ENCODE measurements around the gene SUCLA2. TPM values are rescaled to one million over a fixed set of nuclear protein-coding genes. Genes with fewer than 3 reads are reported as not detected.

Gene SUCLA2
- total RNA-seq, 1 donor from 2014 or later: 40.4 TPM

DNA sequence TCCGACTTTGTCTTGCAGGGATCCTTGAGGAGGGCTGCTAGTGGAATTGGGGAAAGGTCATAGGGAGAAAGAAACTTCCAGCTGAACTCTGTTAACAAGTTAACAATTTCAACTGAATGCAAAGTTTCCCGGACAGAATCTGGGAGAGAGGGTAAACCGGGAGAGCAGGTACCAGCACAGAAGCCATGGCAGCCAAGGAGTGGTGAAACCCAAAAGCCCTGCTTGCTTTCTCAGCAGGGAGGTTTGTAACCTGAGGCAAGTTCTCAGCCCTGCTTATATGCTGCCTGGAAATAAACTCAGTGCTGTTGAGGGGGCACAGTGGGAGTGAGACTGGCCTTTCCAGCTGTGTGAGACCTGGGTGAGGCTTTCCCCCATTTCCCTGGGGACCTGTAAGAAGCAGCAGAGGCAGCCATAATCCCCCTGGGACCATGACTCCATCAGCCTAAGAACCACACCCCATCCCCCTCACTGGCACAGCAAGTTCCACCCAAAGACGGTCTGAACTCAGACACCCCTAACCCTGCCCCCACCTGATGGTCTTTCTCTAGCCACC lies 84.0 kb downstream of the SUCLA2 start:
- no peaks in the 10 kb centered on the region for H3K4me1 Mint-ChIP-seq (ENCODE audit: low read depth)
- H3K27ac Mint-ChIP-seq: no peak overlapping the region
- H3K27me3 Mint-ChIP-seq (ENCODE audit: insufficient read depth): no peaks in the 10 kb centered on the region
- H3K4me3 Mint-ChIP-seq: no peak overlapping the region
- no peaks in the 10 kb centered on the region for H3K36me3 Mint-ChIP-seq (ENCODE audit: low read depth)
- peaks cover 23% of the 10 kb centered on the region for H3K9me3 Mint-ChIP-seq
- DNase-seq (ENCODE audit: low spot score): no peak
- intact Hi-C loops (cut with micrococcal nuclease): no loop called here

DNA sequence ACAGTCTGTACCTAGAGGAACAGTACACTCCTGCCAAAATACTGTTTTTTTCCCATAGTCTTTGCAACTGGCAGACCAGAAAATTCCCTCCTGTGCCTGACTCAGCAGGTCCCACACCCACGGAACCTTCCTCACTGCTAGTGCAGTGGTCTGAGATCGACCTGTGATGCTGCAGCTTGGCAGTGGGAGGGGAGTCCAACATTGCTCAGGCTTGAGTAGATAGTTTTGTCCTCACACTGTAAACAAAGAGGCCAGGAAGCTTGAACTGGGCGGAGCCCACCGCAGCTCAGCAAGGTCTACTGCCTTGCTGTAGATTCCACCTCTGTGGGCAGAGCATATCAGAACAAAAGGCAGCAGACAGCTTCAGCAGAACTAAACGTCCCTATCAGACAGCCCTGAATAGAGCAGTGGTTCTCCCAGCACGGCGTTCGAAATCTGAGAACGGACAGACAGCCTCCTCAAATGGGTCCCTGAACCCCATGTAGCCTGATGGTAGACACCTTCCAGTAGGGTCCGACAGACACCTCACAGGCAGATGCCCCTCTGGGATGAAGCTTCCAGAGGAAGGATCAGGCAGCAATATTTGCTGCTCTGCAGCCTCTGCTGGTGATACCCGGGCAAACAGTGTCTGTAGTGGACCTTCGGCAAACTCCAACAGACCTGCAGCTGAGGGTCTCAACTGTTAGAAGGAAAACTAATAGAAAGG lies 92.7 kb downstream of the SUCLA2 start:
- H3K36me3 Mint-ChIP-seq (ENCODE audit: low read depth): no peaks in the 10 kb centered on the region
- no peak for DNase-seq (ENCODE audit: low spot score)

DNA sequence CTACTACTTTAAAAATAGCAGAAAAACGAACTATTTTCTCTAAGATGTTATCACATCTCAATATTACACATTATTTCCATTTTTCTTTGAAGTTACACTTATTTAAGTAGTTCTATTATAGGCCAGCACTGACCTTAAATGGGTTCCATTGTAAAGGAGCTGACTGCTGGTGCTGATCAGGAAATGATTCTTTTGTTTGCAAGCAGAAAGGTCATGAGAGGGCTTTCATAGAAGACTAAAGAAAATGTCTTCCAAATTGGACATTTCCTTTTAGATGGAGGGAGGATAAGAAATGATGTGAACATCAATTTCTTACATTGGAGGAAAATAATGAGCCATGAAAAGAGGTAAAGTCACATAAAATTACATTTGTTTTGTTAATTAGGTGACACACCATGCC lies 96.2 kb downstream of the SUCLA2 start:
- H3K36me3 Mint-ChIP-seq (ENCODE audit: low read depth): no peaks in the 10 kb centered on the region

More for the DNA sequence above, 92.7 kb downstream of the SUCLA2 start:
- Mint-ChIP-seq H3K9me3 (peaks cover 7% of the 10 kb centered on the region), H3K27ac (no peak overlapping the region), H3K4me1 (ENCODE audit: low read depth) (peaks cover 7% of the 10 kb centered on the region), H3K27me3 (ENCODE audit: insufficient read depth) (no peaks in the 10 kb centered on the region), H3K4me3 (no peak overlapping the region)
- intact Hi-C loops (cut with micrococcal nuclease): no loop called here

DNA sequence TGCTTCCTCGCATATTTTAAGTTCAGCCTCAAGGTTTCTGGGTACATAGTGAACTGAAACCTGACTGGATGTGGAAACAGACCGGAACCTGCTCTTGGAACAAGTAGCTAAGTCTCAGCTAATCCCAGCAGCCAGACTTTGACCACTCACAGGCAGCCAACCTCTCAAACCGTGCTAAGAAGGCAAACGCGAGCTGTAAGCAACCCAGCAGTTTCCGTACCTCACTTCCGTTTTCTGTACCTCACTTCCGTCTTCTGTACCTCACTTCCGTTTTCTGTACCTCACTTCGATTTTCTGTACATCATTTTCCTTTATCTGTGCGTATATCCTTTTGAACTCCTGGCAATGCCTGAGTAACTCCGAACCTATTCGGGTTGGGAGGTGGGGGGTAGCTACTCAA lies 96.8 kb downstream of the SUCLA2 start:
- Mint-ChIP-seq H3K9me3 (no peaks in the 10 kb centered on the region), H3K4me1 (ENCODE audit: low read depth) (peaks cover 7% of the 10 kb centered on the region), H3K27me3 (ENCODE audit: insufficient read depth) (no peaks in the 10 kb centered on the region), H3K4me3 (no peak overlapping the region), H3K36me3 (ENCODE audit: low read depth) (no peaks in the 10 kb centered on the region), H3K27ac (no peak overlapping the region)
- intact Hi-C loops (cut with micrococcal nuclease): no loop called here
- DNase-seq (ENCODE audit: low spot score): no peak

More for the DNA sequence above, 96.2 kb downstream of the SUCLA2 start:
- peaks cover 7% of the 10 kb centered on the region for H3K4me1 Mint-ChIP-seq (ENCODE audit: low read depth)
- no peak overlapping the region for H3K4me3 Mint-ChIP-seq
- intact Hi-C loops (cut with micrococcal nuclease): no loop called here
- no peaks in the 10 kb centered on the region for H3K9me3 Mint-ChIP-seq
- no peaks in the 10 kb centered on the region for H3K27me3 Mint-ChIP-seq (ENCODE audit: insufficient read depth)
- no peak for DNase-seq (ENCODE audit: low spot score)
- no peak overlapping the region for H3K27ac Mint-ChIP-seq

DNA sequence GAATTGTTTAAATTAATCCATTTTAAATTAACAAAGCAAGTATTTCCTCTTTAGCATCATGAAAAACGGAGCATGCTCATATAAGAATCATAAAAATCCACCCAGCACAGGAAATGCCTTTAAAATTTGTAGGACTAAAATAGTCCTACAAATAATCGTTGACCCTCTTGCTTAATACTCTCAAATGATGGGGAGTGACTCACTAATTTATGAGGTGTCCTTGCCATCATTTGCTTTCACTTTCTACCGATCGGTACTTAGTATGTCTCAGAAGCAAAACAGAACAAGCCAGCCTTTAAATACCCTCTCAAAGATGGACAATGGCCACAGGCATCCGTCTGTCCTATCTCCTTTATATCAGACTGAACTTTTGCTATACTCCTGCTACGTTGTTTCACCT lies 97.2 kb downstream of the SUCLA2 start:
- Mint-ChIP-seq H3K4me3 (no peak overlapping the region), H3K27me3 (ENCODE audit: insufficient read depth) (no peaks in the 10 kb centered on the region), H3K9me3 (peaks cover 4% of the 10 kb centered on the region), H3K4me1 (ENCODE audit: low read depth) (peaks cover 7% of the 10 kb centered on the region), H3K36me3 (ENCODE audit: low read depth) (no peaks in the 10 kb centered on the region), H3K27ac (no peak overlapping the region)
- intact Hi-C loops (cut with micrococcal nuclease): no loop called here
- DNase-seq (ENCODE audit: low spot score): no peak

DNA sequence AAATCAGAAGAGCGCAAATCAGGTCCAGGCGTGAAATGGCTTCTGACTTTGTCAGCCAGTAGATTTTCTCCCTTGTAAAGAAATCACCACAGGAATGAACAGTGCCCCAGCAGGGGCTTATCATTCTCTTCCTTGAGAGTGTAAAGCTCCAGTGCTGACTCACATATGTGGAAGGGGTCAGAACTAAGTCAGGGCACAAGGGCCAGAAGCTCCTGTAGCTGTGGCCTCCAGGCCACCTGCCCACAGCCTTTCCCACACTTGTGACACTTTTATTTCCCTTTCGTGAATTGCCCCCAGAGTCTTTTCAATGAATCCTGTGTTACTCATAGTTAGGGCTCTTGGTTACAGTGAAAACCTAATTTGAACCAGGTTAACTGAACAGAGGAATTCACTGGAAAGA lies 99.6 kb downstream of the SUCLA2 start:
- peaks cover 7% of the 10 kb centered on the region for H3K4me1 Mint-ChIP-seq (ENCODE audit: low read depth)
- no peak overlapping the region for H3K27ac Mint-ChIP-seq
- H3K36me3 Mint-ChIP-seq (ENCODE audit: low read depth): no peaks in the 10 kb centered on the region
- H3K27me3 Mint-ChIP-seq (ENCODE audit: insufficient read depth): no peaks in the 10 kb centered on the region
- intact Hi-C loops (cut with micrococcal nuclease): no loop called here
- H3K9me3 Mint-ChIP-seq: peaks cover 4% of the 10 kb centered on the region
- DNase-seq (ENCODE audit: low spot score): no peak
- H3K4me3 Mint-ChIP-seq: no peak overlapping the region

DNA sequence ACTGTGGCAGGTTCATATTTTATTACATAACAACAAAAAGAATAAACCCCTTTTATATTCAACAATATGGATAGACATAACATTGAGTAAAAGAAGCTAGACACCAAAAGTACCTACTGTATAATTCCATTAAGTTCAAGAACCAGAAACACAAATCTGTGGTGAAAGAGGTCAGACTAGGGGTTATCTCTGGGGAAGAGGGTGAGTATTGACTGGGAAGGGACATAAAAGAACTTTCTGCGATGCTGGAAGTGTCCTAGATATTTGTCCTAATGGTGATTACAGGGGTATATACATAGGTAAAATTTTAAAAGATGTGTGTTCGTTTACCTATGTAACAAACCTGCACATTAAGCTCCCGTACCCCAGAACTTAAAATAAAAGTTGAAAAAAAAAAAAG lies 103.0 kb downstream of the SUCLA2 start:
- intact Hi-C loops (cut with micrococcal nuclease): no loop called here
- H3K4me3 Mint-ChIP-seq: no peak overlapping the region

DNA sequence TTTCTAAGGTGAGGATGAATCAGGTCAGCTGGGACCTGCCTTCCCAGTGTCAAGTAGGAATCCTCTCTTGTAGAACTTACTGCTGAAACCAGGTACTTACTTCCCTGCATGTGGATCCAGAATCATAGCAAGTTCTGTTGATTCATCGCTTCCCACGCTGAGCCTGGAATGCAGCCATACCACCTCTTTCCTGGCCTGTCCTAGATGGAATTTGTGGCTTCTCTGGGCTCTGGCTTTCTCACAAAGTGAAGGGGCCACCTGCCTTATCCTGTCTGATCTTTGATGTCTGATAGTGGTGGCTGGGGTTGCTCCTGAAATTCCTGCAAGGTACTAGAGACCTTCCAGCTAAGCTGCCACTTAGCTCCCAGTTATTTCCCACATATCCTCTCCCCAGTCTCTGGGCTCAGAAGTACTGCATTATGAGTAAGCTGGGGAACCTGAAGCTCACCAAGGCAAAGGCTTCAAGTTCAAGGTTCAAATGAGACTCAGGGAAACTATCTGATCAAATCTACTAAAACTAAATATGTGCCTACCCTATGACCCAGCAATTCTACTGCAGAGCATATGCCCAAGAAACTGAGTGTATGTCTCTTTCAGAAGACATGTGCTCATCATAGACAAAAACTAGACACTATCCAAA lies 103.5 kb downstream of the SUCLA2 start:
- Mint-ChIP-seq H3K27me3 (ENCODE audit: insufficient read depth) (no peaks in the 10 kb centered on the region), H3K4me1 (ENCODE audit: low read depth) (no peaks in the 10 kb centered on the region), H3K9me3 (peaks cover 4% of the 10 kb centered on the region), H3K27ac (no peak overlapping the region), H3K4me3 (no peak overlapping the region), H3K36me3 (ENCODE audit: low read depth) (no peaks in the 10 kb centered on the region)
- intact Hi-C loops (cut with micrococcal nuclease): no loop called here
- DNase-seq (ENCODE audit: low spot score): no peak

More for the DNA sequence above, 103.0 kb downstream of the SUCLA2 start:
- Mint-ChIP-seq H3K36me3 (ENCODE audit: low read depth) (no peaks in the 10 kb centered on the region), H3K9me3 (peaks cover 4% of the 10 kb centered on the region), H3K27me3 (ENCODE audit: insufficient read depth) (no peaks in the 10 kb centered on the region), H3K4me1 (ENCODE audit: low read depth) (no peaks in the 10 kb centered on the region), H3K27ac (no peak overlapping the region)
- DNase-seq (ENCODE audit: low spot score): no peak

DNA sequence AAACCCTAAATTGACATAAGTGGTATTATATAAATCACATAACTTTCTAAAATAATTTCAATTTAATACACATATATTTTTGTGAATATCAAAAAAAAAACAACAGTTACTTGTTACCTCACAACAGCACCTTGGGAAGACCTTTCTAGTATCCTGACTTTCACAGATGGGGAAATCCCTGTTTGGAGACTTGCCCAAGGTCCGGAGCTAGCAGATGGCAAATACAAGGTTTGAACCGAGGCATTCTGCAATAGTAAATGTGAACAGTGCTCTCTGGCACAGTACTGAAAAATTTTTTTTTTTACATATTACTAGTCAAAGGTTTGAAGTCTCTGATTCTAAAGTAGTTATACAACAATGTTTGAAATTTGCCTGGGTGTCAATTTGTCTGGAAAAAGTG lies 104.5 kb downstream of the SUCLA2 start:
- intact Hi-C loops (cut with micrococcal nuclease): no loop called here
- peaks cover 4% of the 10 kb centered on the region for H3K9me3 Mint-ChIP-seq
- no peaks in the 10 kb centered on the region for H3K4me1 Mint-ChIP-seq (ENCODE audit: low read depth)
- no peaks in the 10 kb centered on the region for H3K36me3 Mint-ChIP-seq (ENCODE audit: low read depth)
- no peak overlapping the region for H3K4me3 Mint-ChIP-seq
- DNase-seq (ENCODE audit: low spot score): no peak
- H3K27me3 Mint-ChIP-seq (ENCODE audit: insufficient read depth): no peaks in the 10 kb centered on the region
- no peak overlapping the region for H3K27ac Mint-ChIP-seq

DNA sequence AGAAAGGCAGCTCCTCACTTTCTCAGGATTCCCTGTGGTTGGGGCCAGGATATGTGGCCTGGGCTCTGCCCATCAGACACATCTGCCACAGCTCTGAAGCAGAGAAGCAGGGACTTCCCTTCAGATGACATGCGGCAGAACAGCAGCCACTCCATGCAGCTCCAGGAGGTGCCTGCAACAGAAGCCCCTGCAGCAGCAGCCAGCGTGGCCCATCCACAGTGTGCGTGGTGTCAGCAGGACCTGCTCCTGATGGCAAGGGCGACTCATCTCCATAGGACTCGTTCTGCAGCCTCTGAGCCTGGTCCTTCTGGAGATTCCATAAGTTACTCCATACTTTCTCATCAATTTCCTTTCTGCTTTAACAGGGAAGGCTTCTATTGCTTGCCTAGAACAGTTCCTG lies 105.0 kb downstream of the SUCLA2 start:
- no peak for DNase-seq (ENCODE audit: low spot score)
- Mint-ChIP-seq H3K4me1 (ENCODE audit: low read depth) (no peaks in the 10 kb centered on the region), H3K27ac (no peak overlapping the region), H3K9me3 (peaks cover 4% of the 10 kb centered on the region), H3K4me3 (no peak overlapping the region), H3K27me3 (ENCODE audit: insufficient read depth) (no peaks in the 10 kb centered on the region), H3K36me3 (ENCODE audit: low read depth) (peaks cover 2% of the 10 kb centered on the region)
- intact Hi-C loops (cut with micrococcal nuclease): no loop called here

DNA sequence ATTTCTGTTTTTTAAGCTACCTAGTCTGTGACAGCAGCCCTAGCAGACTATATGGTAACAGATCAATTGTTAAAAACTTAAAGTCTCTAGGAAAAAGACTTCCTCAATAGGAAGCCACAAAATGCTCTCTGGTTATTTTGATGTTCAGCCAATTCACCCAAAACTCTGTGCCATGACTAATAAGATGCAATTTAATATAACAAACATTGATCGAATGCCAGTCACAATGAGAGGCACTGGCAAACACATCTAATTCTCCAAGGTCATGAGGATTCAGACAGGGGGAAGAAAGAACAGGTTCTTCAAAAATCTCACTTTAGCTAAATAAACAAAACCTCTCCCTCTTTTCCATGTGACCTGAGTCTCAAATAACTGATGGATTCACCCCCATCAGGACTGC lies 107.5 kb downstream of the SUCLA2 start:
- Mint-ChIP-seq H3K27ac (no peak overlapping the region), H3K4me1 (ENCODE audit: low read depth) (peaks cover 9% of the 10 kb centered on the region), H3K27me3 (ENCODE audit: insufficient read depth) (no peaks in the 10 kb centered on the region), H3K4me3 (no peak overlapping the region), H3K9me3 (no peaks in the 10 kb centered on the region), H3K36me3 (ENCODE audit: low read depth) (peaks cover 3% of the 10 kb centered on the region)
- DNase-seq (ENCODE audit: low spot score): no peak
- intact Hi-C loops (cut with micrococcal nuclease): no loop called here
